AG09309 (cell line): ENCODE results near the gene FSTL1.

ENCODE experiments used
- DNase-seq: peaks from one replicate; pipeline ENCODE4 v3.0.0-alpha.2; 2010; ENCODE audit warnings: low read depth
- H3K4me3 ChIP-seq: 2 replicates; pipeline ENCODE4 v1.5.1; 2011; ENCODE audit warnings: mild to moderate bottlenecking, low read depth, low read length, moderate library complexity; ENCODE audit not compliant: control insufficient read depth
- TF ChIP-seq, protein P1 (sequence below): IDR thresholded peaks from 2 replicates; pipeline ENCODE4 v1.5.1; 2011; ENCODE audit warnings: mild to moderate bottlenecking, low read depth, low read length, inconsistent platforms; ENCODE audit not compliant: insufficient read depth, control insufficient read depth; ENCODE audit errors: missing control alignments

FSTL1 gene

DNA sequence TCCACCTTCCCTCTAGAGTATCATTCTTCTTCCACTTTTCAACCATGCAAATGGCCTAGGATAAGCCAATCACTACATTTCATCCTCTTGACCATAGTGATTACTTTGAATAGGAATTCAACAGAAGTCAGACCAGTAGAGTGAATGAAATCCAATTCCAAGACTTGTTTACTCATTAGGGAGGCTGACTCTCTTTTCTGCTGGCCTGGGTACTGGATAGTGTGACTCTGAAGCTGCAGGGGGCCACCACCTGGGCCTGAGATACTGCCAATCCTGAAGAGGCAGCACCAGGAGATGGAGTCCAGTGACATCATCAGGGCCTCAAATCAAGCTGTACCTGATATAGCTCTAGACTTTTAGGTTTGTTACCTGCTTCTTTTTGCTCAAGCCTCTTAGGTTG is 7.0 kb upstream of the FSTL1 start:
- no peak overlapping the region for H3K4me3 ChIP-seq
- no peak for DNase-seq
- TF ChIP-seq, protein P1, sequence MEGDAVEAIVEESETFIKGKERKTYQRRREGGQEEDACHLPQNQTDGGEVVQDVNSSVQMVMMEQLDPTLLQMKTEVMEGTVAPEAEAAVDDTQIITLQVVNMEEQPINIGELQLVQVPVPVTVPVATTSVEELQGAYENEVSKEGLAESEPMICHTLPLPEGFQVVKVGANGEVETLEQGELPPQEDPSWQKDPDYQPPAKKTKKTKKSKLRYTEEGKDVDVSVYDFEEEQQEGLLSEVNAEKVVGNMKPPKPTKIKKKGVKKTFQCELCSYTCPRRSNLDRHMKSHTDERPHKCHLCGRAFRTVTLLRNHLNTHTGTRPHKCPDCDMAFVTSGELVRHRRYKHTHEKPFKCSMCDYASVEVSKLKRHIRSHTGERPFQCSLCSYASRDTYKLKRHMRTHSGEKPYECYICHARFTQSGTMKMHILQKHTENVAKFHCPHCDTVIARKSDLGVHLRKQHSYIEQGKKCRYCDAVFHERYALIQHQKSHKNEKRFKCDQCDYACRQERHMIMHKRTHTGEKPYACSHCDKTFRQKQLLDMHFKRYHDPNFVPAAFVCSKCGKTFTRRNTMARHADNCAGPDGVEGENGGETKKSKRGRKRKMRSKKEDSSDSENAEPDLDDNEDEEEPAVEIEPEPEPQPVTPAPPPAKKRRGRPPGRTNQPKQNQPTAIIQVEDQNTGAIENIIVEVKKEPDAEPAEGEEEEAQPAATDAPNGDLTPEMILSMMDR = no peak

GRCh38 chr3:120454076-120454689 is 3.4 kb upstream of the FSTL1 start:
- DNase-seq = no peak
- H3K4me3 ChIP-seq = no peak overlapping the region
- TF ChIP-seq, protein P1 = no peak

GRCh38 chr3:120452816-120453215 is 2.0 kb upstream of the FSTL1 start:
- TF ChIP-seq, protein P1 = no peak
- no peak for DNase-seq

GRCh38 chr3:120451806-120452205 is 1.0 kb upstream of the FSTL1 start:
- DNase-seq = no peak
- TF ChIP-seq, protein P1 = no peak
- H3K4me3 ChIP-seq = peak overlapping the region; percentile 78

More at GRCh38 chr3:120452816-120453215, 2.0 kb upstream of the FSTL1 start:
- no peak overlapping the region for H3K4me3 ChIP-seq

DNA sequence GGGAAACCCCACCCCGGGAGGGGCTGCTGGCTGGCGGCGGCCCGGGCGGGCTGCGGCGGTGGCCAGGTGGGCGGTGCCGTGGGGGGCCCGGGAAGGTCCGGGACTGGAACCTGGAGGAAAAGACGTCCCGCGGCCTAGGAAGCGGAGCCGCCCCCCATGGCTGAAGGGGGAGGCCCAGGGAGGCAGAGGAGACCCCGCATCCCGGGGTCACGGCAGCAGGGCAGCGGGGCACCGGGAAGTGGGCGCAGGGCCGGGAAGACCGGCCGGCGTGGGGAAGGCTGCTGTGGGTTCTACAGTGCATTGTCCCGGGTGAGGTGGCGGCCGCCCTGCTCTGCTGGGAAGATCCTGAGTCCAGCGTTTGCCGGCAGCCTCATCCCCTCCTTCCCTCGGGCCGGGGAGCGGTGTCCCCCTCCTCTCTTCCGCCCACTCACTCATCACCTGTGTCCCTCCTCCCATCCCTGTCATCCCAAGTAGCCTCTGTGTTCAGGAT is 525 bp upstream of the FSTL1 start:
- TF ChIP-seq, protein P1 = no peak
- peak overlapping the region; percentile 78 for H3K4me3 ChIP-seq
- DNase-seq = no peak

- TF ChIP-seq, protein P1 = no peak
- peak; percentile 68 for DNase-seq
- H3K4me3 ChIP-seq = peak overlapping the region; percentile 78
Measured at GRCh38 chr3:120449701-120450599, 842 bp downstream of the FSTL1 start.
